HT-29 (cell line): ENCODE data around the gene OGT. TPM values are rescaled to one million over a fixed set of nuclear protein-coding genes. Genes with fewer than 3 reads are reported as not detected.
A peak's percentile ranks its signal among the peaks of the same experiment; 100 is the strongest.

ENCODE experiments used
- DNase-seq: peaks from one replicate; pipeline ENCODE4 v3.0.0-alpha.2; 2015; ENCODE audit warnings: low spot score
- small RNA-seq: library from RNA; depleted of rRNA; stranded (forward); fragments of <200 nt; gene quantifications from one replicate; pipeline ENCODE3, GENCODE V24; 2014
- total RNA-seq: library from RNA; depleted of rRNA; stranded (reverse); fragments of >200 nt; shearing (Covaris generic); gene quantifications from 2 replicates; pipeline ENCODE4 v1.2.3, GENCODE V29; 2014; rRNA removed

The OGT gene
- total RNA-seq, 1 experiment from 2014 or later, result 87.4 TPM

DNA sequence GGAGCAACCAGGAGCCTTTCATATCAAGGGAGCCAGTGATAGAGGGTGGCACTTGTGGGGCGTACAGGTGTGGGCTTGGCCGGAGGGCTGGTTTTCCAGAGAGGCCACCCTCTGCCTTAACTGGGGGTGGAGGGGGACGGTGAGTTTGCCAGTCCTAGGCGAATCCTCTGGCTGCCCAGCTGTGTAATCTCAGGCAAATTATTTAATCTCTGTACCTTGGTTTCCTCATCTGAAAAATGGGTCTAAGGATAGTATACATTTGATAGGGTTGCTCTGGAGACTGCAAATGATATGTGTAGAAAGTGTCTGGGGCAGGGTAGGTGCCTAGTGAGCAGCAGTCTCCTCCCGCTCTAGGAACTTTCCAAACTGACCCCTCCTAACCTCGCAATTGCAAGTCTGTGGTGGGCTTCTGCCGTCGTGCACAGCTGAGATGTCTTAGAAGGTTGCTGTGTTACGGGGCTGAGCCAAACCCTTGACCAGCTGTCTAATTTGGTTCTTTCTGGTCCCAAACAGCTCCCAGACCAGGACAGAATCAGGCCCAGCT, 89.2 kb downstream of the OGT start:
- no peak for DNase-seq

DNA sequence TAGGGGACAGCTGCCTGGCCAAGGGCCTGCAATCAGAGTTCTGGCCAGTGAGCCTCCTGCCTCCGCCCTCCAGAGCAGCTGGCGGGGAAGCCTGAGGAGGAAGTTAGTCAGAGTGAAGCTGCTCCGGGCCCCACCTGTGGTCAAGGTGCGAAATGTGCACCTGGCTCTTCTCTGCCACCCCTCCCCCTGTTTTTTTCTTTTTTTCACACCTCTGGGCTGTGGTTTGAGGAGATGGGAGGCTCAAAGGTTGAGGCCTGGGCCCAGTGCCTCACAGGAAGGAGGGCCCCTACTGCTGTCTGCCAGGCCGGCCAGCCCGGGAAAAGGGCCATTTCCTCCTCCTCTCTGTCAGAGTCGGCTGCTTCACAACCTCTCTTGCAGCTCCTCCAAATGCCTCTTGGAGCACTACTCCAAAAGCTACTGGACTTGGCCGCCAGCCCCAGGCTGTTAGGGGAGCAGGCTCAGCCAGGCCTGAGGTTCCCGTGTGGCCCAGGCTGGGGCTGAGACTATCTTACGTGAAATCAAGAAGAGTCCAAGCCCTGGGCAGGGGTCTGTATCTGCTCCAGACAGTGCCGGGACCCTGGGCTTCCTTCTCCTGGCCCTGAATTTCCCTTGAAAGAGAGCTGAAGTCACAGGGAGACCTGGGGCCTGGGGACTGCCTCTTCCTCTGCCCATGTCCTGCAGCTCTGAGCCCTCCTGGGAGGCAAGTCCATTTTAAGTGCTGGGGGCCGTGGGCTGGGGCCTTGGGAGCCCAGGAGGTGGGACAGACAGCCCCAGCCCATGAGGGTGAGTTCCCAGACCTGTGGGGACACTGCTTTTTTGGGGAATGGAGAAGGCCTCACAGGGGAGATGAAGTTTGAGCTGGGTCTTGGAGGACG, 89.9 kb downstream of the OGT start:
- peak; percentile 84 for DNase-seq

DNA sequence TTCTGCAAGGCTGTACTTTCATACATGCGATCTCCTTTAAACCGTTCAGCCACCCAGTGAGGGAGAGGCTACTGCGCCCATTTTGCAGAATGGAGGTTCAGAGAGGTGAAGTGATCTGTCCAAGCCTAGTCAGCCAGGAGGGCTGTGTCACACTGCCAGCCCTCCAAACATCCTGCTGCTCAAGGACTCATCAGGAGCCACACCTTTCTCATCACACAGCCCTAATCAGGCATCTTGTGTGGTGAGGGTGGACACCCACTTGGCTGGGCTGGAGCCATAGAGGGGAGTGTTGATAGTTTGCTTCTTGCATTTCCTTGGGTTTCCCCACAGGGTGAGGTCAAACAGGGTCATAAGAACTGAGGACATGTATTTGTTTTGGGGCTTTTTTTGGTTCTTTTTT, 90.8 kb downstream of the OGT start:
- no peak for DNase-seq

DNA sequence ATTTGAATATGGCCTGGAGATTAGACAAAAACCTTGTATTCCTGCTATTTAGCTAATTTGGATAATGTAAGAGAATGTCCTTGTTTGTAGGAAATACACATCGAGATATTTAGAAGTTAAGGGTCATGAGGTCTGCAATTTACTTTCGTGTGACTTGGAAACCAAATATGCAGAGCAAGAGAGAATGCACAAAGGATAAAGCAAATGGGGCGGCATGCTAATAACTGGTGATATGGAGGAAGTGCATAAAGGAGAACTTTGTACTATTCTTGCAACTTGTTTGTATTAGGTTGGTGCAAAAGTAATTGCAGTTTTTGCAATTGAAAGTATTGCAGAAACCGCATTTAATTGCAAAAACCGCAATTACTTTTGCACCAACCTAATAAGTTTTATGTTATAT, 92.6 kb downstream of the OGT start:
- DNase-seq, result no peak

Small RNAs within 50 kb of the gene (small RNA-seq; reads per million reads assigned to genes)
- gene RF00019, result not detected

Other genes with a start within 250 kb of the OGT start
- gene NONO, start 249.5 kb upstream of the OGT start, total RNA-seq, result 400 and 406 TPM in 2 replicates
- 1.7 and 2.2 TPM in 2 replicates for gene ITGB1BP2, start 231.4 kb upstream of the OGT start, total RNA-seq
- gene TAF1, start 166.7 kb upstream of the OGT start, total RNA-seq, result 15.0 and 25.3 TPM in 2 replicates
- 0.70 and 2.1 TPM in 2 replicates for gene GCNA, start 45.3 kb downstream of the OGT start, total RNA-seq
- 0.73 and 0.89 TPM in 2 replicates for gene CXCR3, start 85.4 kb downstream of the OGT start, total RNA-seq
- not detected in 2 replicates for gene CXorf49, start 185.2 kb downstream of the OGT start, total RNA-seq
- gene CXorf49B, start 230.2 kb downstream of the OGT start, total RNA-seq, result not detected in 2 replicates